Measurements from ENCODE around the gene BRMS1.
"Not testable (repeated sequence)": the region's sequence is repeated elsewhere in the genome, so short reads cannot be mapped to it uniquely, and the experiment has no call there.

The BRMS1 gene

GRCh38 chr11:66363187-66363601, 18.3 kb upstream of the BRMS1 start:
- no peak for DNase-seq (ENCODE audit: low spot score)

GRCh38 chr11:66362481-66363147, 17.7 kb upstream of the BRMS1 start:
- DNase-seq (ENCODE audit: low spot score) = no peak

GRCh38 chr11:66361502-66361941, 16.6 kb upstream of the BRMS1 start:
- no peak for DNase-seq (ENCODE audit: low spot score)

- DNase-seq (ENCODE audit: low spot score) = no peak
Observed at GRCh38 chr11:66360406-66361073, 15.6 kb upstream of the BRMS1 start.

- DNase-seq (ENCODE audit: low spot score) = no peak
Observed at GRCh38 chr11:66359662-66360087, 14.8 kb upstream of the BRMS1 start.

GRCh38 chr11:66350560-66351235, 5.8 kb upstream of the BRMS1 start:
- DNase-seq (ENCODE audit: low spot score) = not testable (repeated sequence)

- no peak for DNase-seq (ENCODE audit: low spot score)
Observed at GRCh38 chr11:66349084-66349386, 4.1 kb upstream of the BRMS1 start.

GRCh38 chr11:66347425-66348276, 2.7 kb upstream of the BRMS1 start, which contains the start of gene B4GAT1:
B4GAT1 (minus strand) TSS chr11:66347629; CDS start chr11:66347545, 84 bp downstream.
- DNase-seq (ENCODE audit: low spot score) = peak; percentile 91

- DNase-seq (ENCODE audit: low spot score) = peak; percentile 21
Observed at GRCh38 chr11:66346476-66347424, 1.8 kb upstream of the BRMS1 start.

GRCh38 chr11:66345316-66345649, 379 bp upstream of the BRMS1 start:
- no peak for DNase-seq (ENCODE audit: low spot score)

- DNase-seq (ENCODE audit: low spot score) = no peak
Observed at GRCh38 chr11:66343176-66343575, 1.7 kb downstream of the BRMS1 start.

GRCh38 chr11:66341502-66342126, 3.3 kb downstream of the BRMS1 start:
- no peak for DNase-seq (ENCODE audit: low spot score)

GRCh38 chr11:66340596-66341501, 4.1 kb downstream of the BRMS1 start:
- DNase-seq (ENCODE audit: low spot score) = no peak

GRCh38 chr11:66339686-66340483, 5.0 kb downstream of the BRMS1 start:
- no peak for DNase-seq (ENCODE audit: low spot score)

- no peak for DNase-seq (ENCODE audit: low spot score)
Observed at GRCh38 chr11:66339162-66339675, 5.7 kb downstream of the BRMS1 start.

- DNase-seq (ENCODE audit: low spot score) = no peak
Observed at GRCh38 chr11:66338276-66339161, 6.4 kb downstream of the BRMS1 start.

GRCh38 chr11:66337103-66337899, 7.6 kb downstream of the BRMS1 start:
- no peak for DNase-seq (ENCODE audit: low spot score)
